Fibroblast of lung (primary cell): ENCODE measurements around the gene ULK2. TPM values are rescaled to one million over a fixed set of nuclear protein-coding genes. Genes with fewer than 3 reads are reported as not detected.

Experiments
- DNase-seq, 2 donors: peaks; one replicate each; pipeline versions ENCODE4 v3.0.0 to v3.0.0-alpha.2; 2010; ENCODE audit warnings: low read depth in 2 of 2
- H2AFZ ChIP-seq: 2 replicates; pipeline ENCODE4 v1.5.1; 2012; ENCODE audit warnings: low read length, control low read depth, inconsistent platforms
- H3K27ac ChIP-seq: 2 replicates; pipeline ENCODE4 v1.5.1; 2011; ENCODE audit warnings: low read length, control low read depth; ENCODE audit not compliant: insufficient read depth
- H3K27me3 ChIP-seq: 2 replicates; pipeline ENCODE4 v1.5.1; 2011; ENCODE audit warnings: mild to moderate bottlenecking, low read length; ENCODE audit not compliant: control insufficient read depth, insufficient read depth
- H3K36me3 ChIP-seq: 2 replicates; pipeline ENCODE4 v1.5.1; 2011; ENCODE audit warnings: low read length; ENCODE audit not compliant: control insufficient read depth, insufficient read depth
- H3K4me1 ChIP-seq: 2 replicates; pipeline ENCODE4 v1.5.1; 2011; ENCODE audit warnings: low read length; ENCODE audit not compliant: control insufficient read depth, insufficient read depth; ENCODE audit errors: extremely low read depth
- H3K4me2 ChIP-seq: 2 replicates; pipeline ENCODE4 v1.5.1; 2011; ENCODE audit warnings: low read length, control low read depth; ENCODE audit not compliant: insufficient read depth; ENCODE audit errors: extremely low read depth
- H3K4me3 ChIP-seq, 4 experiments: fragments of 200-600 bp in 1 of 4; sonication (generic) in 1 of 4; replicated peaks in 1 of 4; 2 replicates each; pipeline ENCODE4 v1.5.1; 2011 to 2016; ENCODE audit warnings: low read length in 4 of 4, low read depth in 3 of 4, mild to moderate bottlenecking in 3 of 4, control low read depth in 2 of 4, inconsistent platforms in 1 of 4, mixed read lengths in 1 of 4; ENCODE audit not compliant: insufficient read depth in 1 of 4; ENCODE audit errors: control extremely low read depth in 1 of 4
- H3K79me2 ChIP-seq: 2 replicates; pipeline ENCODE4 v1.5.1; 2012; ENCODE audit warnings: mild to moderate bottlenecking, low read length, inconsistent platforms; ENCODE audit not compliant: control insufficient read depth, insufficient read depth
- H3K9ac ChIP-seq: 2 replicates; pipeline ENCODE4 v1.5.1; 2011; ENCODE audit warnings: mild to moderate bottlenecking, low read length, control low read depth; ENCODE audit not compliant: insufficient read depth
- H3K9me3 ChIP-seq: 2 replicates; pipeline ENCODE4 v1.5.1; 2012; ENCODE audit warnings: low read depth, low read length; ENCODE audit not compliant: control insufficient read depth, insufficient read depth
- H4K20me1 ChIP-seq: 2 replicates; pipeline ENCODE4 v1.5.1; 2011; ENCODE audit warnings: low read length; ENCODE audit not compliant: control insufficient read depth, insufficient read depth; ENCODE audit errors: extremely low read depth
- EZH2 ChIP-seq: IDR thresholded peaks from 2 replicates; pipeline ENCODE4 v1.5.1; 2012; ENCODE audit warnings: low read length, control low read depth, mild to moderate bottlenecking; ENCODE audit errors: missing control alignments
- polyA plus RNA-seq, 2 donors: library from polyadenylated mRNA; depleted of rRNA in 1 of 2; stranded (reverse) in 1 of 2; unstranded in 1 of 2; fragments of >200 nt; gene quantifications; 2 replicates each; pipeline ENCODE4 v1.2.1, GENCODE V29; 2011 to 2012; ENCODE audit warnings: missing spikeins in 1 of 2
- total RNA-seq: library from RNA; depleted of rRNA; stranded (reverse); fragments of >200 nt; gene quantifications from 2 replicates; pipeline ENCODE4 v1.2.1, GENCODE V29; 2014
- TF ChIP-seq, protein P1 (sequence below), 2 donors: IDR thresholded peaks in 1 of 2; conservative IDR thresholded peaks in 1 of 2; 1 replicate in 1 of 2; 2 replicates in 1 of 2; pipeline ENCODE4 v1.5.1; 2011 to 2012; ENCODE audit warnings: low read length in 2 of 2, control low read depth in 1 of 2, inconsistent platforms in 1 of 2, low read depth in 1 of 2, mild to moderate bottlenecking in 1 of 2

Gene ULK2
- total and polyA plus RNA-seq, 2 donors (not counting 1 experiment from before 2014, with no cell fraction given) = 20.0 to 46.1 TPM

DNA sequence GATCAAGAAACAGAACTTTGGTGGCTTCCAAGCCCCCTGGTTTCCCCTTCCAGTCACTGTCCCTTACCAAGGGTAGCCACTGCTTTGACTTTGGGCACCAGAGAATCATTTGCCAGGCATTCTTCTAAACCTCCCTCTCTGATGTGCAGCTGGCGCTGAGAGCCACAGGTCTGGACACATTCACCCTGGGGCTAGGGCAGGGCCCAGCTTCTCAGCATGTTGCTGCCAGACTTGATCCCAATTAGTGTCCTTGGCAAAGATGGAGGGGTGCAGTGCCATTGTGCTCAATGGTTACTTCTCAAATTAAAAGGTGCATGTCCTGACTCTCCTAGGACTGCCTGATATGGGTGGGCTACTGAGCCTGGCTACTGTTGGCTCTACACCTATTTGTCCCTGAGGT is 143.8 kb downstream of the ULK2 start:
- H3K9ac ChIP-seq = no peak overlapping the region
- no peaks in the 10 kb centered on the region for H4K20me1 ChIP-seq
- H3K27me3 ChIP-seq = no peaks in the 10 kb centered on the region
- H2AFZ ChIP-seq = no peak overlapping the region
- no peak overlapping the region for H3K4me3 ChIP-seq
- no peak for TF ChIP-seq EZH2
- TF ChIP-seq, protein P1, sequence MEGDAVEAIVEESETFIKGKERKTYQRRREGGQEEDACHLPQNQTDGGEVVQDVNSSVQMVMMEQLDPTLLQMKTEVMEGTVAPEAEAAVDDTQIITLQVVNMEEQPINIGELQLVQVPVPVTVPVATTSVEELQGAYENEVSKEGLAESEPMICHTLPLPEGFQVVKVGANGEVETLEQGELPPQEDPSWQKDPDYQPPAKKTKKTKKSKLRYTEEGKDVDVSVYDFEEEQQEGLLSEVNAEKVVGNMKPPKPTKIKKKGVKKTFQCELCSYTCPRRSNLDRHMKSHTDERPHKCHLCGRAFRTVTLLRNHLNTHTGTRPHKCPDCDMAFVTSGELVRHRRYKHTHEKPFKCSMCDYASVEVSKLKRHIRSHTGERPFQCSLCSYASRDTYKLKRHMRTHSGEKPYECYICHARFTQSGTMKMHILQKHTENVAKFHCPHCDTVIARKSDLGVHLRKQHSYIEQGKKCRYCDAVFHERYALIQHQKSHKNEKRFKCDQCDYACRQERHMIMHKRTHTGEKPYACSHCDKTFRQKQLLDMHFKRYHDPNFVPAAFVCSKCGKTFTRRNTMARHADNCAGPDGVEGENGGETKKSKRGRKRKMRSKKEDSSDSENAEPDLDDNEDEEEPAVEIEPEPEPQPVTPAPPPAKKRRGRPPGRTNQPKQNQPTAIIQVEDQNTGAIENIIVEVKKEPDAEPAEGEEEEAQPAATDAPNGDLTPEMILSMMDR (conservative IDR thresholded peaks at IDR 0.05 in 1 of 2, IDR thresholded peaks at IDR 0.05 in 1 of 2; ENCODE audit: low read depth in 1 of 2, low read length in 2 of 2) = no peak
- H3K4me1 ChIP-seq = peaks cover 9% of the 10 kb centered on the region
- no peak overlapping the region for H3K27ac ChIP-seq
- H3K79me2 ChIP-seq = no peaks in the 10 kb centered on the region
- DNase-seq = no peak
- no peaks in the 10 kb centered on the region for H3K9me3 ChIP-seq
- H3K4me2 ChIP-seq = no peak overlapping the region
- no peaks in the 10 kb centered on the region for H3K36me3 ChIP-seq

Other genes with a start within 250 kb of the ULK2 start
- gene ALDH3A2, start 219.2 kb downstream of the ULK2 start, total RNA-seq = 30.2 and 33.1 TPM in 2 replicates
- gene ALDH3A2, start 219.2 kb downstream of the ULK2 start, polyA plus RNA-seq = 8.5 and 14.6 TPM in 2 replicates
- gene SLC47A2, start 151.4 kb downstream of the ULK2 start, total RNA-seq = not detected in 2 replicates
- gene SLC47A2, start 151.4 kb downstream of the ULK2 start, polyA plus RNA-seq = not detected in 2 replicates
- gene ALDH3A1, start 119.6 kb downstream of the ULK2 start, total RNA-seq = under 0.01 and 0.17 TPM in 2 replicates
- 0.12 and 1.0 TPM in 2 replicates for gene ALDH3A1, start 119.6 kb downstream of the ULK2 start, polyA plus RNA-seq
- 23.9 and 29.2 TPM in 2 replicates for gene AKAP10, start 109.9 kb upstream of the ULK2 start, total RNA-seq
- gene AKAP10, start 109.9 kb upstream of the ULK2 start, polyA plus RNA-seq = 16.9 and 19.0 TPM in 2 replicates
- gene SPECC1, start 141.4 kb upstream of the ULK2 start, total RNA-seq = 24.4 and 30.9 TPM in 2 replicates
- 13.4 TPM in 2 replicates for gene SPECC1, start 141.4 kb upstream of the ULK2 start, polyA plus RNA-seq